Measurements from ENCODE around the gene HSD17B10.

Gene HSD17B10

GRCh38 chrX:53433651-53434639, at the start of gene HSD17B10:
Gene HSD17B10 (minus strand): TSS chrX:53434370. CDS start chrX:53434345, 25 bp downstream.
- peak within 1 kb of the TSS; percentile 76 to 84 for H3K27ac ChIP-seq
- peaks cover 0 to 35% (median 20%) of the 10 kb centered on the region in 3 donors for H3K36me3 ChIP-seq
- peaks cover 0 to 5% (median 4%) of the 10 kb centered on the region in 4 donors for H3K4me1 ChIP-seq
- intact Hi-C loops (cut with DNase I; ENCODE audit: low total_unique reads), result loop anchor here (10.0 kb wide), 1 partner anchor 209 kb away; the partner anchor contains the start of gene KDM5C
- peak; percentile 89 to 93 for DNase-seq
- peak within 1 kb of the TSS; percentile 62 to 67 for H3K4me3 ChIP-seq
- H3K9me3 ChIP-seq, result no peaks in the 10 kb centered on the region
- no peak for TF ChIP-seq CTCF (IDR thresholded peaks at IDR 0.05)
- no peaks in the 10 kb centered on the region for H3K27me3 ChIP-seq

- no peaks in the 10 kb centered on the region for H3K36me3 ChIP-seq
- no peak for TF ChIP-seq CTCF (IDR thresholded peaks at IDR 0.05)
- H3K9me3 ChIP-seq, result no peaks in the 10 kb centered on the region
- no peak overlapping the region for H3K27ac ChIP-seq
- intact Hi-C loops (cut with DNase I; ENCODE audit: low total_unique reads), result no loop called here
- H3K27me3 ChIP-seq, result no peaks in the 10 kb centered on the region
- H3K4me3 ChIP-seq, result no peak overlapping the region
- no peaks in the 10 kb centered on the region for H3K4me1 ChIP-seq
- no peak for DNase-seq
These were observed 49.2 kb upstream of the HSD17B10 start for GRCh38 chrX:53483416-53483815.

DNA sequence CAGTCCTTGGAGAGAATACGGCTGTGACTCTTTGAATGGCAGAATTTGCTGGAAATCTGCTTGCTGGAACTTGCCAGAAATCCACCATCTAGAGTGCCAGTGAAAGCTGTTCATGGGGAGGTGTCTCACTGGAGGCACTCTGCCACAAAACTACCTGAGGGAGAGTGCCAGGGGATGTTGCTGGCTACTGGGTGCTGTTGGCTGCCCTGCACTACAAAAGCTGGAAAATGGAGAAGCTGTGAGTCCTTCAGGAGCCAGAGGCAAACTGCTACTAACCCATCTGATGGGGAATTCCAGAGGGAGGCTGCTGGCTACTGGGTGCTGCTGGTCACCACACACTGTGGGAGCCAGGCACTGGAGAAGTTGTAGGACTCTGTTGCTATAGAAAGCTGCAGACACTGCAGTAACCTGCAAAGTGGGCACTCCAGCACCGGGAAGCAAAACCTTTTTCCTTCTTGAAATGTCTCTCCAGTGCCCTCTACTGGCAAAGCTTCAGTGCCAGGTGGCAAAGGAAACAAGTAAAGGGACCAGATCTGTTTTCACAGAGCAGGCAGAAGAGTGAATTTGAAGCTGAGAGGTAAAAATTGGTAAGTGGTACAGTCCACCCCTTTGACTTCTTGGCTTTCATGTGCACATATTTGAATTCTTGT, 47.8 kb upstream of the HSD17B10 start:
- intact Hi-C loops (cut with DNase I; ENCODE audit: low total_unique reads), result no loop called here
- Histone ChIP-seq H3K27me3 (no peaks in the 10 kb centered on the region), H3K4me1 (no peaks in the 10 kb centered on the region), H3K27ac (no peak overlapping the region), H3K36me3 (no peaks in the 10 kb centered on the region), H3K4me3 (no peak overlapping the region), H3K9me3 (no peaks in the 10 kb centered on the region)
- peak in 1 of 2 donors; percentile 51 for DNase-seq
- peak; percentile 42 to 53 for TF ChIP-seq CTCF (IDR thresholded peaks at IDR 0.05)

GRCh38 chrX:53481093-53481492, 46.9 kb upstream of the HSD17B10 start:
- H3K4me1 ChIP-seq, result no peaks in the 10 kb centered on the region
- TF ChIP-seq CTCF (IDR thresholded peaks at IDR 0.05), result no peak
- no peaks in the 10 kb centered on the region for H3K36me3 ChIP-seq
- no peaks in the 10 kb centered on the region for H3K9me3 ChIP-seq
- intact Hi-C loops (cut with DNase I; ENCODE audit: low total_unique reads), result no loop called here
- DNase-seq, result no peak
- H3K4me3 ChIP-seq, result no peak overlapping the region
- no peak overlapping the region for H3K27ac ChIP-seq
- no peaks in the 10 kb centered on the region for H3K27me3 ChIP-seq

DNA sequence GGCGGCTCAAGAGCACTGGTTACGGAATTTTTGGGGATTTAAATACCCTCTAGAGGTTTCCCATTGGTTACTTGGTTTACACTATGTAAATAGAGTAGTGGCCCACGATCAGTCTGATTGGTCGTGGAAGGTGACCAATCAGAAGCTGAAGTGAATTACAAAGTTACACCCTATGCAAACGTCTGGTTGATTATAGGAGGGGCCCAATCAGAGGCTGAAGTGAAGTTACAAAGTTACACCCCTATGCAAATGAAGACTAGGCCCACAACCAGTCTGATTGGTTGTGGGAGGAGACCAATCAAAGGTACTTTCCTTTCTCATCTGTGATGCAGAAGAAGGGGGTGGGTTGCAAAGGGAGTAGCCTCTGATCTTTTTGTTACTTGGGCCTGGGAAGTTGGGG, 45.1 kb upstream of the HSD17B10 start:
- intact Hi-C loops (cut with DNase I; ENCODE audit: low total_unique reads), result no loop called here
- Histone ChIP-seq H3K36me3 (no peaks in the 10 kb centered on the region), H3K4me1 (no peaks in the 10 kb centered on the region), H3K9me3 (no peaks in the 10 kb centered on the region), H3K4me3 (no peak overlapping the region), H3K27me3 (no peaks in the 10 kb centered on the region), H3K27ac (no peak overlapping the region)
- no peak for TF ChIP-seq CTCF (IDR thresholded peaks at IDR 0.05)
- no peak for DNase-seq
